SIG-M5 (cell line): ENCODE data around the gene ZG16B.

ENCODE experiments used
- DNase-seq: peaks from one replicate; lab custom pipeline; 2025; lab: John Stamatoyannopoulos, UW

The ZG16B gene

GRCh38 chr16:2806286-2806685, 23.8 kb upstream of the ZG16B start:
- no peak for DNase-seq

- no peak for DNase-seq
Measured at GRCh38 chr16:2808181-2808580, 21.9 kb upstream of the ZG16B start.

GRCh38 chr16:2809149-2809760, 20.8 kb upstream of the ZG16B start:
- no peak for DNase-seq

- DNase-seq = no peak
Measured at GRCh38 chr16:2810651-2811050, 19.5 kb upstream of the ZG16B start.

- DNase-seq = no peak
Measured at GRCh38 chr16:2811703-2812471, 18.2 kb upstream of the ZG16B start.

- DNase-seq = no peak
Measured at GRCh38 chr16:2813771-2814221, 16.3 kb upstream of the ZG16B start.

GRCh38 chr16:2814551-2815298, 15.4 kb upstream of the ZG16B start:
- DNase-seq = no peak

- DNase-seq = no peak
Measured at GRCh38 chr16:2815299-2815771, 14.8 kb upstream of the ZG16B start.

GRCh38 chr16:2816751-2817339, 13.3 kb upstream of the ZG16B start, which contains the start of gene PRSS21:
PRSS21 (plus strand) TSS chr16:2817237; CDS start chr16:2817269, 32 bp downstream.
- no peak for DNase-seq

GRCh38 chr16:2817340-2818271, 12.5 kb upstream of the ZG16B start:
- DNase-seq = no peak

- DNase-seq = no peak
Measured at GRCh38 chr16:2818272-2818876, 11.7 kb upstream of the ZG16B start.

- no peak for DNase-seq
Measured at GRCh38 chr16:2819179-2819938, 10.7 kb upstream of the ZG16B start.

- no peak for DNase-seq
Measured at GRCh38 chr16:2819939-2820835, 9.9 kb upstream of the ZG16B start.

- no peak for DNase-seq
Measured at GRCh38 chr16:2820836-2821486, 9.1 kb upstream of the ZG16B start.

GRCh38 chr16:2821487-2822157, 8.5 kb upstream of the ZG16B start:
- no peak for DNase-seq

GRCh38 chr16:2822158-2822495, 8.0 kb upstream of the ZG16B start:
- no peak for DNase-seq

GRCh38 chr16:2822496-2822895, 7.6 kb upstream of the ZG16B start:
- DNase-seq = no peak

- DNase-seq = no peak
Measured at GRCh38 chr16:2824626-2825025, 5.5 kb upstream of the ZG16B start.
